Natural killer cell (primary cell): ENCODE measurements around the gene CASP2. TPM values are rescaled to one million over a fixed set of nuclear protein-coding genes. Genes with fewer than 3 reads are reported as not detected.

Source experiments
- ATAC-seq, 3 donors: fragments of 150-1000 bp in 2 of 3; fragments of 200-7000 bp in 1 of 3; cut with Tn5 transposase; 1 replicate in 1 of 3; 2 replicates in 2 of 3; pipeline ENCODE4 v1.10.0; 2021; ENCODE audit warnings: mild to moderate bottlenecking in 2 of 3, moderate library complexity in 2 of 3
- DNase-seq, 2 donors: peaks; one replicate each; pipeline versions ENCODE4 v3.0.0 to v3.0.0-alpha.2; 2013 to 2021; ENCODE audit warnings: mixed read lengths in 1 of 2
- H3K27ac ChIP-seq: one replicate; pipeline ENCODE4 v1.5.1; 2013; ENCODE audit warnings: mild to moderate bottlenecking, low read length
- H3K27me3 ChIP-seq: one replicate; pipeline ENCODE4 v1.6.1; 2013; ENCODE audit warnings: low read length; ENCODE audit not compliant: control insufficient read depth, insufficient read depth
- H3K36me3 ChIP-seq: one replicate; pipeline ENCODE4 v1.6.1; 2013; ENCODE audit warnings: low read length; ENCODE audit not compliant: control insufficient read depth, insufficient read depth
- H3K4me1 ChIP-seq: one replicate; pipeline ENCODE4 v1.6.1; 2013; ENCODE audit warnings: low read length; ENCODE audit not compliant: control insufficient read depth, insufficient read depth
- H3K4me3 ChIP-seq: one replicate; pipeline ENCODE4 v1.5.1; 2013; ENCODE audit warnings: low read length
- H3K9me3 ChIP-seq: one replicate; pipeline ENCODE4 v1.6.1; 2013; ENCODE audit warnings: low read length; ENCODE audit not compliant: control insufficient read depth, insufficient read depth
- H3K27ac Mint-ChIP-seq, 2 donors: one replicate each; pipeline ENCODE4 v1.8.0; 2022; ENCODE audit warnings: mild to moderate bottlenecking in 2 of 2, mixed read lengths in 2 of 2, moderate library complexity in 1 of 2
- H3K27me3 Mint-ChIP-seq, 2 donors: one replicate each; pipeline ENCODE4 v1.8.0; 2022; ENCODE audit warnings: low read depth in 2 of 2, mixed read lengths in 2 of 2
- H3K36me3 Mint-ChIP-seq: one replicate; pipeline ENCODE4 v1.8.0; 2022; ENCODE audit warnings: mixed read lengths
- H3K4me1 Mint-ChIP-seq, 2 donors: one replicate each; pipeline ENCODE4 v1.8.0; 2022; ENCODE audit warnings: mixed read lengths in 2 of 2
- H3K4me3 Mint-ChIP-seq: one replicate; pipeline ENCODE4 v1.8.0; 2022; ENCODE audit warnings: mild to moderate bottlenecking, moderate library complexity, mixed read lengths
- H3K9me3 Mint-ChIP-seq, 2 donors: one replicate each; pipeline ENCODE4 v1.8.0; 2022; ENCODE audit warnings: mixed read lengths in 2 of 2
- CTCF ChIP-seq: fragments of 200-600 bp; IDR thresholded peaks from one replicate; pipeline ENCODE4 v1.8.0; 2022; ENCODE audit warnings: antibody characterized with exemption
- WGBS: methylation state at CpG from one replicate; pipeline ENCODE4 v1.1.7; 2013; ENCODE audit warnings: missing lambda C conversion rate; ENCODE audit not compliant: insufficient coverage; 5-methylcytosine and 5-hydroxymethylcytosine counted together
- intact Hi-C: fragments of 100-400 bp; cut with micrococcal nuclease; formaldehyde crosslinking; loops from one replicate; pipeline ENCODE4 v1.14.2; 2022
- total RNA-seq, 4 donors: library from RNA; stranded (reverse); fragments of 120-200 nt in 1 of 4; gene quantifications; one replicate each; pipeline versions ENCODE4 v1.2.3 to v1.2.4, GENCODE V29; 2013 to 2022

CASP2 gene
- total RNA-seq, 3 donors from 2014 or later (not counting 1 experiment from before 2014, with no cell fraction given) = 36.7 to 60.5 (median 54.7) TPM

- no peak for DNase-seq
These were observed 28.3 kb downstream of the CASP2 start for GRCh38 chr7:143316492-143316891.

GRCh38 chr7:143318661-143319060 lies 30.5 kb downstream of the CASP2 start:
- WGBS = 99% methylated on average over 5 of the region's 5 CpGs
- Histone ChIP-seq H3K4me3 (no peak overlapping the region), H3K27ac (no peak overlapping the region), H3K36me3 (no peaks in the 10 kb centered on the region), H3K27me3 (no peaks in the 10 kb centered on the region), H3K9me3 (no peaks in the 10 kb centered on the region), H3K4me1 (peaks cover 5% of the 10 kb centered on the region)
- H3K27me3 Mint-ChIP-seq = no peaks in the 10 kb centered on the region
- ATAC-seq = no peak
- no peak for TF ChIP-seq CTCF
- peak overlapping the region in 1 of 2 donors; percentile 33 for H3K27ac Mint-ChIP-seq
- no peak overlapping the region for H3K4me3 Mint-ChIP-seq
- no peaks in the 10 kb centered on the region for H3K4me1 Mint-ChIP-seq
- no peaks in the 10 kb centered on the region for H3K9me3 Mint-ChIP-seq
- no peak for DNase-seq
- no peaks in the 10 kb centered on the region for H3K36me3 Mint-ChIP-seq
- intact Hi-C loops = no loop called here

More at GRCh38 chr7:143316492-143316891, 28.3 kb downstream of the CASP2 start:
- intact Hi-C loops = no loop called here
- Mint-ChIP-seq H3K4me3 (no peak overlapping the region), H3K4me1 (peaks cover under 1 to 6% of the 10 kb centered on the region in 2 donors), H3K36me3 (no peaks in the 10 kb centered on the region), H3K27ac (no peak overlapping the region), H3K27me3 (no peaks in the 10 kb centered on the region), H3K9me3 (no peaks in the 10 kb centered on the region)
- H3K27me3 ChIP-seq = no peaks in the 10 kb centered on the region
- no peaks in the 10 kb centered on the region for H3K9me3 ChIP-seq
- ATAC-seq = no peak
- H3K4me1 ChIP-seq = peaks cover 12% of the 10 kb centered on the region
- TF ChIP-seq CTCF = no peak
- no peak overlapping the region for H3K4me3 ChIP-seq
- WGBS = 91% methylated on average over 4 of the region's 4 CpGs
- H3K27ac ChIP-seq = no peak overlapping the region
- no peaks in the 10 kb centered on the region for H3K36me3 ChIP-seq

GRCh38 chr7:143320620-143321019 lies 32.5 kb downstream of the CASP2 start:
- intact Hi-C loops = no loop called here
- no peak overlapping the region for H3K4me3 Mint-ChIP-seq
- 87% methylated on average over 9 of the region's 9 CpGs for WGBS
- H3K36me3 ChIP-seq = no peaks in the 10 kb centered on the region
- no peak for ATAC-seq
- H3K27ac Mint-ChIP-seq = no peak overlapping the region
- no peak overlapping the region for H3K4me3 ChIP-seq
- no peaks in the 10 kb centered on the region for H3K9me3 ChIP-seq
- H3K4me1 ChIP-seq = no peaks in the 10 kb centered on the region
- no peaks in the 10 kb centered on the region for H3K9me3 Mint-ChIP-seq
- no peak for TF ChIP-seq CTCF
- DNase-seq = no peak
- H3K27ac ChIP-seq = no peak overlapping the region
- H3K4me1 Mint-ChIP-seq = peaks cover 15 to 17% of the 10 kb centered on the region in 2 donors
- H3K36me3 Mint-ChIP-seq = no peaks in the 10 kb centered on the region
- H3K27me3 Mint-ChIP-seq = no peaks in the 10 kb centered on the region
- H3K27me3 ChIP-seq = no peaks in the 10 kb centered on the region

- Mint-ChIP-seq H3K27me3 (no peaks in the 10 kb centered on the region), H3K9me3 (no peaks in the 10 kb centered on the region), H3K4me1 (peaks cover 17 to 20% of the 10 kb centered on the region in 2 donors), H3K4me3 (no peak overlapping the region), H3K36me3 (no peaks in the 10 kb centered on the region), H3K27ac (no peak overlapping the region)
- Histone ChIP-seq H3K9me3 (no peaks in the 10 kb centered on the region), H3K27ac (no peak overlapping the region), H3K27me3 (no peaks in the 10 kb centered on the region), H3K36me3 (no peaks in the 10 kb centered on the region), H3K4me3 (no peak overlapping the region), H3K4me1 (no peaks in the 10 kb centered on the region)
- ATAC-seq = no peak
- no peak for TF ChIP-seq CTCF
- DNase-seq = no peak
- intact Hi-C loops = no loop called here
- 96% methylated on average over 10 of the region's 10 CpGs for WGBS
These were observed 33.1 kb downstream of the CASP2 start for GRCh38 chr7:143321242-143321641.
